GM19372 (cell line): ENCODE results near the gene EDC4.
"Not testable (repeated sequence)": the region's sequence is repeated elsewhere in the genome, so short reads cannot be mapped to it uniquely, and the experiment has no call there.

Experiments
- ATAC-seq: cut with Tn5 transposase; IDR thresholded peaks from one replicate; pipeline ENCODE4 v1.9.1; 2021; ENCODE audit warnings: mild to moderate bottlenecking, low read depth, moderate library complexity; ENCODE audit not compliant: unreplicated experiment

Gene EDC4

GRCh38 chr16:67901734-67902133 lies 28.9 kb downstream of the EDC4 start:
- no peak for ATAC-seq

GRCh38 chr16:67902831-67903230 lies 30.0 kb downstream of the EDC4 start:
- no peak for ATAC-seq

GRCh38 chr16:67907397-67908180 lies 34.7 kb downstream of the EDC4 start:
- ATAC-seq: no peak

- ATAC-seq: no peak
These were observed 36.3 kb downstream of the EDC4 start for GRCh38 chr16:67909056-67909742.

GRCh38 chr16:67910158-67910557 lies 37.3 kb downstream of the EDC4 start:
- ATAC-seq: no peak

- no peak for ATAC-seq
These were observed 42.1 kb downstream of the EDC4 start for GRCh38 chr16:67914758-67915495.

GRCh38 chr16:67915496-67915769 lies 42.6 kb downstream of the EDC4 start:
- ATAC-seq: not testable (repeated sequence)

- ATAC-seq: no peak
These were observed 43.2 kb downstream of the EDC4 start for GRCh38 chr16:67915831-67916723.

- ATAC-seq: no peak
These were observed 44.4 kb downstream of the EDC4 start for GRCh38 chr16:67917140-67917851.

- no peak for ATAC-seq
These were observed 45.0 kb downstream of the EDC4 start for GRCh38 chr16:67917852-67918236.

- no peak for ATAC-seq
These were observed 46.9 kb downstream of the EDC4 start for GRCh38 chr16:67919622-67920221.

- no peak for ATAC-seq
These were observed 49.4 kb downstream of the EDC4 start for GRCh38 chr16:67922221-67922620.

- no peak for ATAC-seq
These were observed 49.9 kb downstream of the EDC4 start for GRCh38 chr16:67922740-67923139.

- no peak for ATAC-seq
These were observed 50.7 kb downstream of the EDC4 start for GRCh38 chr16:67923414-67924116.

- ATAC-seq: no peak
These were observed 51.5 kb downstream of the EDC4 start for GRCh38 chr16:67924140-67924906.

GRCh38 chr16:67926181-67926750 lies 53.4 kb downstream of the EDC4 start:
- no peak for ATAC-seq

GRCh38 chr16:67927131-67927941 lies 54.5 kb downstream of the EDC4 start:
- no peak for ATAC-seq
